ACC112 (cell line): ENCODE results near the gene PRLR.
A peak's percentile ranks its signal among the peaks of the same experiment; 100 is the strongest.
"Not testable (repeated sequence)": the region's sequence is repeated elsewhere in the genome, so short reads cannot be mapped to it uniquely, and the experiment has no call there.

ENCODE experiments used
- H2AFZ ChIP-seq: fragments of 200-600 bp; sonication (generic); one replicate; pipeline ENCODE4 v1.6.0; 2017; ENCODE audit warnings: antibody characterized with exemption, low read length; ENCODE audit not compliant: unreplicated experiment
- H3K27ac ChIP-seq: fragments of 200-600 bp; sonication (generic); 2 replicates; pipeline ENCODE4 v1.5.1; 2014; ENCODE audit warnings: low read depth, mild to moderate bottlenecking, antibody characterized with exemption, low read length, moderate library complexity
- H3K27me3 ChIP-seq: fragments of 200-600 bp; sonication (generic); 2 replicates; pipeline ENCODE4 v1.6.1; 2014; ENCODE audit warnings: mild to moderate bottlenecking, antibody characterized with exemption, low read length, moderate library complexity, mixed read lengths; ENCODE audit not compliant: insufficient read depth
- H3K36me3 ChIP-seq: fragments of 200-600 bp; sonication (generic); 2 replicates; pipeline ENCODE4 v1.6.1; 2016; ENCODE audit warnings: mild to moderate bottlenecking, antibody characterized with exemption, low read length, moderate library complexity, mixed read lengths; ENCODE audit not compliant: insufficient read depth
- H3K4me1 ChIP-seq: fragments of 200-600 bp; sonication (generic); one replicate; pipeline ENCODE4 v1.6.1; 2016; ENCODE audit warnings: low read length, mixed read lengths; ENCODE audit not compliant: insufficient read depth, unreplicated experiment, control insufficient read depth
- H3K4me3 ChIP-seq: fragments of 200-600 bp; sonication (generic); 2 replicates; pipeline ENCODE4 v1.5.1; 2014; ENCODE audit warnings: mild to moderate bottlenecking, low read depth, low read length
- H3K79me2 ChIP-seq: fragments of 200-600 bp; sonication (generic); one replicate; pipeline ENCODE4 v1.6.0; 2016; ENCODE audit warnings: low read length; ENCODE audit not compliant: control insufficient read depth, unreplicated experiment, insufficient read depth

Gene PRLR

GRCh38 chr5:35101720-35102119 is 128.6 kb downstream of the PRLR start:
- not testable (repeated sequence) for H3K79me2 ChIP-seq, H2AFZ ChIP-seq, H3K36me3 ChIP-seq, H3K27ac ChIP-seq, H3K4me3 ChIP-seq, H3K4me1 ChIP-seq
- peaks cover 10% of the 10 kb centered on the region; the same call in 1 of the 2 replicates for H3K27me3 ChIP-seq

GRCh38 chr5:35101016-35101415 is 129.3 kb downstream of the PRLR start:
- Histone ChIP-seq H3K79me2 (no peaks in the 10 kb centered on the region), H3K4me1 (no peaks in the 10 kb centered on the region), H3K27ac (no peak overlapping the region), H2AFZ (no peak overlapping the region), H3K36me3 (no peaks in the 10 kb centered on the region), H3K4me3 (no peak overlapping the region), H3K27me3 (peaks cover 10% of the 10 kb centered on the region; the same call in 1 of the 2 replicates)

- H3K27me3 ChIP-seq = peaks cover 7% of the 10 kb centered on the region; the same call in 1 of the 2 replicates
- no peaks in the 10 kb centered on the region for H3K4me1 ChIP-seq
- no peaks in the 10 kb centered on the region for H3K79me2 ChIP-seq
- no peaks in the 10 kb centered on the region for H3K36me3 ChIP-seq
- no peak overlapping the region for H2AFZ ChIP-seq
- no peak overlapping the region for H3K27ac ChIP-seq
- H3K4me3 ChIP-seq = no peak overlapping the region
These were observed 132.1 kb downstream of the PRLR start for GRCh38 chr5:35098214-35098613.

- no peak overlapping the region for H3K4me3 ChIP-seq
- H3K27me3 ChIP-seq = peaks cover 4% of the 10 kb centered on the region; the same call in 1 of the 2 replicates
- no peak overlapping the region for H2AFZ ChIP-seq
- no peak overlapping the region for H3K27ac ChIP-seq
- no peaks in the 10 kb centered on the region for H3K36me3 ChIP-seq
- no peaks in the 10 kb centered on the region for H3K4me1 ChIP-seq
- H3K79me2 ChIP-seq = no peaks in the 10 kb centered on the region
These were observed 133.4 kb downstream of the PRLR start for GRCh38 chr5:35096932-35097331.

GRCh38 chr5:35096216-35096615 is 134.1 kb downstream of the PRLR start:
- no peaks in the 10 kb centered on the region for H3K79me2 ChIP-seq
- no peak overlapping the region for H3K27ac ChIP-seq
- H3K27me3 ChIP-seq = peaks cover 2% of the 10 kb centered on the region; the same call in 1 of the 2 replicates
- no peak overlapping the region for H3K4me3 ChIP-seq
- H3K4me1 ChIP-seq = no peaks in the 10 kb centered on the region
- no peak overlapping the region for H2AFZ ChIP-seq
- H3K36me3 ChIP-seq = no peaks in the 10 kb centered on the region

- no peak overlapping the region for H3K27ac ChIP-seq
- H2AFZ ChIP-seq = no peak overlapping the region
- H3K4me1 ChIP-seq = no peaks in the 10 kb centered on the region
- H3K27me3 ChIP-seq = no peaks in the 10 kb centered on the region
- H3K79me2 ChIP-seq = no peaks in the 10 kb centered on the region
- no peaks in the 10 kb centered on the region for H3K36me3 ChIP-seq
- H3K4me3 ChIP-seq = no peak overlapping the region
These were observed 134.9 kb downstream of the PRLR start for GRCh38 chr5:35095366-35095765.

GRCh38 chr5:35094948-35095347 is 135.3 kb downstream of the PRLR start:
- H3K27ac ChIP-seq = no peak overlapping the region
- no peak overlapping the region for H3K4me3 ChIP-seq
- H3K4me1 ChIP-seq = no peaks in the 10 kb centered on the region
- H3K36me3 ChIP-seq = no peaks in the 10 kb centered on the region
- H2AFZ ChIP-seq = no peak overlapping the region
- H3K79me2 ChIP-seq = no peaks in the 10 kb centered on the region
- no peaks in the 10 kb centered on the region for H3K27me3 ChIP-seq

- no peak overlapping the region for H3K4me3 ChIP-seq
- H3K27me3 ChIP-seq = no peaks in the 10 kb centered on the region
- H3K27ac ChIP-seq = no peak overlapping the region
- peaks cover 10% of the 10 kb centered on the region for H3K4me1 ChIP-seq
- no peaks in the 10 kb centered on the region for H3K36me3 ChIP-seq
- no peaks in the 10 kb centered on the region for H3K79me2 ChIP-seq
- no peak overlapping the region for H2AFZ ChIP-seq
These were observed 137.6 kb downstream of the PRLR start for GRCh38 chr5:35092703-35093102.

- Histone ChIP-seq H3K27ac (no peak overlapping the region), H2AFZ (no peak overlapping the region), H3K4me3 (no peak overlapping the region), H3K79me2 (no peaks in the 10 kb centered on the region), H3K36me3 (no peaks in the 10 kb centered on the region), H3K4me1 (peaks cover 11% of the 10 kb centered on the region), H3K27me3 (no peaks in the 10 kb centered on the region)
These were observed 138.6 kb downstream of the PRLR start for GRCh38 chr5:35091704-35092103.

- H3K27me3 ChIP-seq = no peaks in the 10 kb centered on the region
- no peak overlapping the region for H3K27ac ChIP-seq
- H3K4me3 ChIP-seq = no peak overlapping the region
- no peaks in the 10 kb centered on the region for H3K36me3 ChIP-seq
- no peaks in the 10 kb centered on the region for H3K79me2 ChIP-seq
- H2AFZ ChIP-seq = no peak overlapping the region
- H3K4me1 ChIP-seq = peaks cover 11% of the 10 kb centered on the region
These were observed 140.7 kb downstream of the PRLR start for GRCh38 chr5:35089334-35090314.

GRCh38 chr5:35087991-35088390 is 142.3 kb downstream of the PRLR start:
- Histone ChIP-seq H3K36me3 (no peaks in the 10 kb centered on the region), H3K4me3 (no peak overlapping the region), H3K27ac (no peak overlapping the region), H3K79me2 (no peaks in the 10 kb centered on the region), H3K27me3 (no peaks in the 10 kb centered on the region), H3K4me1 (peaks cover 11% of the 10 kb centered on the region), H2AFZ (peak overlapping the region; percentile 13)
